ENCODE data around the gene STAT5B. TPM values are rescaled to one million over a fixed set of nuclear protein-coding genes. Genes with fewer than 3 reads are reported as not detected.
A peak's percentile ranks its signal among the peaks of the same experiment; 100 is the strongest.

STAT5B gene
- polyA plus RNA-seq, 4 donors = 13.4 to 53.6 (median 20.1) TPM

- no peaks in the 10 kb centered on the region for H3K27me3 ChIP-seq (ENCODE audit: control insufficient read depth in 3 of 3, insufficient read depth in 3 of 3, low read length in 3 of 3)
- peaks cover 0 to 23% (median 8%) of the 10 kb centered on the region in 3 donors for H3K4me1 ChIP-seq (ENCODE audit: control insufficient read depth in 3 of 3, insufficient read depth in 2 of 3, low read depth in 1 of 3, low read length in 2 of 3)
- 88 to 92% (median 92%) methylated on average over 11 of the region's 11 CpGs for WGBS, 3 donors
- H3K27ac ChIP-seq (ENCODE audit: low read depth in 1 of 3, low read length in 2 of 3) = no peak overlapping the region
- no peaks in the 10 kb centered on the region for H3K9me3 ChIP-seq (ENCODE audit: control insufficient read depth in 2 of 2, insufficient read depth in 1 of 2, low read depth in 1 of 2, low read length in 1 of 2)
- no peak for FAIRE-seq
- no peak overlapping the region for H3K4me3 ChIP-seq (ENCODE audit: low read depth in 1 of 3, low read length in 3 of 3)
- H3K36me3 ChIP-seq (ENCODE audit: control insufficient read depth in 3 of 3, insufficient read depth in 2 of 3, low read depth in 1 of 3, low read length in 3 of 3) = peaks cover 0 to 24% (median 2%) of the 10 kb centered on the region in 3 donors
- no peak for DNase-seq
Observed at GRCh38 chr17:42291129-42291528, 14.9 kb upstream of the STAT5B start.

- peaks cover 0 to 20% (median 2%) of the 10 kb centered on the region in 3 donors for H3K36me3 ChIP-seq (ENCODE audit: control insufficient read depth in 3 of 3, insufficient read depth in 2 of 3, low read depth in 1 of 3, low read length in 3 of 3)
- WGBS, 3 donors = 79 to 94% (median 85%) methylated on average over 5 of the region's 5 CpGs
- no peak for DNase-seq
Observed at GRCh38 chr17:42290577-42290976, 14.4 kb upstream of the STAT5B start.

GRCh38 chr17:42289611-42290181 is 13.5 kb upstream of the STAT5B start:
- no peak for DNase-seq
- 70 to 84% (median 75%) methylated on average over 9 of the region's 9 CpGs for WGBS, 3 donors

More at GRCh38 chr17:42290577-42290976, 14.4 kb upstream of the STAT5B start:
- Histone ChIP-seq H3K27me3 (ENCODE audit: control insufficient read depth in 3 of 3, insufficient read depth in 3 of 3, low read length in 3 of 3) (no peaks in the 10 kb centered on the region), H3K4me3 (ENCODE audit: low read depth in 1 of 3, low read length in 3 of 3) (no peak overlapping the region), H3K27ac (ENCODE audit: low read depth in 1 of 3, low read length in 2 of 3) (no peak overlapping the region), H3K4me1 (ENCODE audit: control insufficient read depth in 3 of 3, insufficient read depth in 2 of 3, low read depth in 1 of 3, low read length in 2 of 3) (peaks cover 0 to 23% (median 8%) of the 10 kb centered on the region in 3 donors), H3K9me3 (ENCODE audit: control insufficient read depth in 2 of 2, insufficient read depth in 1 of 2, low read depth in 1 of 2, low read length in 1 of 2) (no peaks in the 10 kb centered on the region)
- FAIRE-seq = no peak

GRCh38 chr17:42288803-42289610 is 12.8 kb upstream of the STAT5B start:
- Histone ChIP-seq H3K4me3 (ENCODE audit: low read depth in 1 of 3, low read length in 3 of 3) (peak overlapping the region; percentile 49 to 67 (median 57)), H3K27ac (ENCODE audit: low read depth in 1 of 3, low read length in 2 of 3) (peak overlapping the region in 2 of 3 donors; percentile 65 to 82), H3K27me3 (ENCODE audit: control insufficient read depth in 3 of 3, insufficient read depth in 3 of 3, low read length in 3 of 3) (no peaks in the 10 kb centered on the region), H3K4me1 (ENCODE audit: control insufficient read depth in 3 of 3, insufficient read depth in 2 of 3, low read depth in 1 of 3, low read length in 2 of 3) (peaks cover 0 to 23% (median 8%) of the 10 kb centered on the region in 3 donors), H3K36me3 (ENCODE audit: control insufficient read depth in 3 of 3, insufficient read depth in 2 of 3, low read depth in 1 of 3, low read length in 3 of 3) (peaks cover 0 to 10% (median 0%) of the 10 kb centered on the region in 3 donors), H3K9me3 (ENCODE audit: control insufficient read depth in 2 of 2, insufficient read depth in 1 of 2, low read depth in 1 of 2, low read length in 1 of 2) (no peaks in the 10 kb centered on the region)
- 10 to 26% (median 13%) methylated on average over 37 to 44 of the region's 44 CpGs for WGBS, 3 donors
- FAIRE-seq (no peak), DNase-seq (peak; percentile 38 to 55)

More at GRCh38 chr17:42289611-42290181, 13.5 kb upstream of the STAT5B start:
- Histone ChIP-seq H3K27ac (ENCODE audit: low read depth in 1 of 3, low read length in 2 of 3) (peak overlapping the region in 1 of 3 donors; percentile 82), H3K4me3 (ENCODE audit: low read depth in 1 of 3, low read length in 3 of 3) (peak overlapping the region in 1 of 3 donors; percentile 67), H3K36me3 (ENCODE audit: control insufficient read depth in 3 of 3, insufficient read depth in 2 of 3, low read depth in 1 of 3, low read length in 3 of 3) (peaks cover 0 to 14% (median 0%) of the 10 kb centered on the region in 3 donors), H3K27me3 (ENCODE audit: control insufficient read depth in 3 of 3, insufficient read depth in 3 of 3, low read length in 3 of 3) (no peaks in the 10 kb centered on the region), H3K9me3 (ENCODE audit: control insufficient read depth in 2 of 2, insufficient read depth in 1 of 2, low read depth in 1 of 2, low read length in 1 of 2) (no peaks in the 10 kb centered on the region), H3K4me1 (ENCODE audit: control insufficient read depth in 3 of 3, insufficient read depth in 2 of 3, low read depth in 1 of 3, low read length in 2 of 3) (peaks cover 0 to 23% (median 8%) of the 10 kb centered on the region in 3 donors)
- FAIRE-seq = no peak

GRCh38 chr17:42287977-42288802 is 12.0 kb upstream of the STAT5B start, which contains the start of gene STAT5A:
STAT5A (plus strand) TSS chr17:42288498; CDS start chr17:42289412, 914 bp downstream.
- peak within 1 kb of the TSS; percentile 20 to 82 (median 73) for H3K27ac ChIP-seq (ENCODE audit: low read depth in 1 of 3, low read length in 2 of 3)
- H3K27me3 ChIP-seq (ENCODE audit: control insufficient read depth in 3 of 3, insufficient read depth in 3 of 3, low read length in 3 of 3) = no peaks in the 10 kb centered on the region
- H3K4me3 ChIP-seq (ENCODE audit: low read depth in 1 of 3, low read length in 3 of 3) = peak within 1 kb of the TSS; percentile 49 to 67 (median 57)
- H3K9me3 ChIP-seq (ENCODE audit: control insufficient read depth in 2 of 2, insufficient read depth in 1 of 2, low read depth in 1 of 2, low read length in 1 of 2) = no peaks in the 10 kb centered on the region
- H3K36me3 ChIP-seq (ENCODE audit: control insufficient read depth in 3 of 3, insufficient read depth in 2 of 3, low read depth in 1 of 3, low read length in 3 of 3) = peaks cover 0 to 7% (median 0%) of the 10 kb centered on the region in 3 donors
- peaks cover 0 to 23% (median 8%) of the 10 kb centered on the region in 3 donors for H3K4me1 ChIP-seq (ENCODE audit: control insufficient read depth in 3 of 3, insufficient read depth in 2 of 3, low read depth in 1 of 3, low read length in 2 of 3)
- WGBS, 3 donors = 3 to 9% (median 5%) methylated on average over 45 to 88 of the region's 88 CpGs
- FAIRE-seq (no peak), DNase-seq (peak; percentile 80 to 92)

GRCh38 chr17:42287305-42287976 is 11.2 kb upstream of the STAT5B start:
- peaks cover 0 to 7% (median 0%) of the 10 kb centered on the region in 3 donors for H3K36me3 ChIP-seq (ENCODE audit: control insufficient read depth in 3 of 3, insufficient read depth in 2 of 3, low read depth in 1 of 3, low read length in 3 of 3)
- DNase-seq = no peak
- peak overlapping the region in 1 of 3 donors; percentile 82 for H3K27ac ChIP-seq (ENCODE audit: low read depth in 1 of 3, low read length in 2 of 3)
- peaks cover 0 to 23% (median 8%) of the 10 kb centered on the region in 3 donors for H3K4me1 ChIP-seq (ENCODE audit: control insufficient read depth in 3 of 3, insufficient read depth in 2 of 3, low read depth in 1 of 3, low read length in 2 of 3)
- FAIRE-seq = no peak
- H3K9me3 ChIP-seq (ENCODE audit: control insufficient read depth in 2 of 2, insufficient read depth in 1 of 2, low read depth in 1 of 2, low read length in 1 of 2) = no peaks in the 10 kb centered on the region
- peak overlapping the region; percentile 49 to 67 (median 57) for H3K4me3 ChIP-seq (ENCODE audit: low read depth in 1 of 3, low read length in 3 of 3)
- WGBS, 3 donors = 31 to 55% (median 52%) methylated on average over 13 to 14 of the region's 14 CpGs
- H3K27me3 ChIP-seq (ENCODE audit: control insufficient read depth in 3 of 3, insufficient read depth in 3 of 3, low read length in 3 of 3) = no peaks in the 10 kb centered on the region

GRCh38 chr17:42286411-42287221 is 10.4 kb upstream of the STAT5B start:
- H3K27me3 ChIP-seq (ENCODE audit: control insufficient read depth in 3 of 3, insufficient read depth in 3 of 3, low read length in 3 of 3) = no peaks in the 10 kb centered on the region
- H3K9me3 ChIP-seq (ENCODE audit: control insufficient read depth in 2 of 2, insufficient read depth in 1 of 2, low read depth in 1 of 2, low read length in 1 of 2) = no peaks in the 10 kb centered on the region
- no peak for DNase-seq
- no peaks in the 10 kb centered on the region for H3K36me3 ChIP-seq (ENCODE audit: control insufficient read depth in 3 of 3, insufficient read depth in 2 of 3, low read depth in 1 of 3, low read length in 3 of 3)
- 45 to 59% (median 49%) methylated on average over 5 of the region's 5 CpGs for WGBS, 3 donors
- H3K27ac ChIP-seq (ENCODE audit: low read depth in 1 of 3, low read length in 2 of 3) = peak overlapping the region in 1 of 3 donors; percentile 45
- peaks cover 0 to 23% (median 8%) of the 10 kb centered on the region in 3 donors for H3K4me1 ChIP-seq (ENCODE audit: control insufficient read depth in 3 of 3, insufficient read depth in 2 of 3, low read depth in 1 of 3, low read length in 2 of 3)
- H3K4me3 ChIP-seq (ENCODE audit: low read depth in 1 of 3, low read length in 3 of 3) = no peak overlapping the region
- FAIRE-seq = no peak

Data from small intestine (tissue), 7 donors.